Measurements from ENCODE around the gene ALX3.

Gene ALX3

DNA sequence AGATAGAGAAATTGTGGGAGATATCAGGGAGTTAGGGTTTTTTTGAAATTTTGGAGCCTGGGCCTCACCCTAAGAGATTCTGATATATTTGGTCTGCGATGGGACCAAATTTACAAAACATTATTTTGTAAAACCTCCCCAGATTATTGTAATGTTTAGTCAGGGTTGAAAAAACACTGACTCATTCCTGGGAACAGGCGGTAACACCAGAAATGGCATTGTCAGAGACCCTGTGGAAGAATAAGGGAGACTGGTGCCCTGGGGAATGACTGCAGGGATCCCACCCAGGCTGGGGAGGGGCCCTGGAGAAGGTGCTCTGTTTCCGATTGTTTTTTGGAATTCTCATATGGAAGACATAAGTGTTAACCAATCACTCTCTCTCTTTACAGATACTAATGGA lies 49.2 kb downstream of the ALX3 start:
- Histone ChIP-seq H3K9me3 (ENCODE audit: insufficient read depth, low read length) (no peaks in the 10 kb centered on the region), H3K27me3 (ENCODE audit: low read length) (no peaks in the 10 kb centered on the region), H3K9ac (ENCODE audit: low read length) (no peak overlapping the region), H3K4me3 (ENCODE audit: insufficient read depth, low read length, poor library complexity, severe bottlenecking) (no peak overlapping the region), H4K20me1 (ENCODE audit: low read depth, low read length) (no peaks in the 10 kb centered on the region), H3K9me2 (replicated peaks; ENCODE audit: insufficient read depth, low read length) (no peaks in the 10 kb centered on the region), H3K4me2 (ENCODE audit: low read depth, low read length, poor library complexity, severe bottlenecking) (no peak overlapping the region), H3K36me3 (ENCODE audit: low read length) (peaks cover 27% of the 10 kb centered on the region), H3K27ac (ENCODE audit: low read depth, low read length) (no peak overlapping the region), H2AFZ (ENCODE audit: low read depth, low read length, severe bottlenecking) (no peak overlapping the region), H3K79me2 (ENCODE audit: insufficient read depth, low read length) (no peaks in the 10 kb centered on the region), H3F3A (ENCODE audit: insufficient read depth) (no peaks in the 10 kb centered on the region)
- TF ChIP-seq, protein P1, sequence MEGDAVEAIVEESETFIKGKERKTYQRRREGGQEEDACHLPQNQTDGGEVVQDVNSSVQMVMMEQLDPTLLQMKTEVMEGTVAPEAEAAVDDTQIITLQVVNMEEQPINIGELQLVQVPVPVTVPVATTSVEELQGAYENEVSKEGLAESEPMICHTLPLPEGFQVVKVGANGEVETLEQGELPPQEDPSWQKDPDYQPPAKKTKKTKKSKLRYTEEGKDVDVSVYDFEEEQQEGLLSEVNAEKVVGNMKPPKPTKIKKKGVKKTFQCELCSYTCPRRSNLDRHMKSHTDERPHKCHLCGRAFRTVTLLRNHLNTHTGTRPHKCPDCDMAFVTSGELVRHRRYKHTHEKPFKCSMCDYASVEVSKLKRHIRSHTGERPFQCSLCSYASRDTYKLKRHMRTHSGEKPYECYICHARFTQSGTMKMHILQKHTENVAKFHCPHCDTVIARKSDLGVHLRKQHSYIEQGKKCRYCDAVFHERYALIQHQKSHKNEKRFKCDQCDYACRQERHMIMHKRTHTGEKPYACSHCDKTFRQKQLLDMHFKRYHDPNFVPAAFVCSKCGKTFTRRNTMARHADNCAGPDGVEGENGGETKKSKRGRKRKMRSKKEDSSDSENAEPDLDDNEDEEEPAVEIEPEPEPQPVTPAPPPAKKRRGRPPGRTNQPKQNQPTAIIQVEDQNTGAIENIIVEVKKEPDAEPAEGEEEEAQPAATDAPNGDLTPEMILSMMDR (IDR thresholded peaks at IDR 0.05; ENCODE audit: insufficient read depth, low read length, poor library complexity, severe bottlenecking) = no peak
- no peak for TF ChIP-seq EZH2phosphoT487 (conservative IDR thresholded peaks at IDR 0.05; ENCODE audit: low read length)

DNA sequence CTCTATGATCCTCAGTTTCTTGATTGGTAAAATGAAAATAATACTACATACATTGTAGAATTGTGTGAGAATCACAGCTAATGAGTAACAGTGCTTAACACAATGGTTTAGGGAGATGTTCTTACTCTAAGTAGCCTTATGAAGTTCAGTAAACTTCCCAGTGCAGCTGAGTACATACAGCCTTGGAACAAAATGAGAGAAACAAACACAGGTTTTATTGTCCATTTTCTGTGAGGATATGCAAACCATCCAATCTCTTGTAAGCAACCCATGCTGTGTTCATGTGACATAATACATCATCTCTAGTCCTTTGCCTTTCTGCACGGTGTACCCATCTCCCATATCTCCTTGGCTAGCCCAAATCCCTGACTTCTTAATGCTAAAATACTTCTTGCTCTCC lies 50.7 kb downstream of the ALX3 start:
- Histone ChIP-seq H3K9ac (ENCODE audit: low read length) (no peak overlapping the region), H3K4me3 (ENCODE audit: insufficient read depth, low read length, poor library complexity, severe bottlenecking) (no peak overlapping the region), H3K9me3 (ENCODE audit: insufficient read depth, low read length) (no peaks in the 10 kb centered on the region), H3K79me2 (ENCODE audit: insufficient read depth, low read length) (no peaks in the 10 kb centered on the region), H3K4me2 (ENCODE audit: low read depth, low read length, poor library complexity, severe bottlenecking) (no peak overlapping the region), H3K27ac (ENCODE audit: low read depth, low read length) (no peak overlapping the region), H2AFZ (ENCODE audit: low read depth, low read length, severe bottlenecking) (no peak overlapping the region), H3K9me2 (replicated peaks; ENCODE audit: insufficient read depth, low read length) (no peaks in the 10 kb centered on the region), H3K27me3 (ENCODE audit: low read length) (no peaks in the 10 kb centered on the region), H3K36me3 (ENCODE audit: low read length) (peaks cover 35% of the 10 kb centered on the region), H3F3A (ENCODE audit: insufficient read depth) (no peaks in the 10 kb centered on the region), H4K20me1 (ENCODE audit: low read depth, low read length) (no peaks in the 10 kb centered on the region)
- TF ChIP-seq, protein P1 (IDR thresholded peaks at IDR 0.05; ENCODE audit: insufficient read depth, low read length, poor library complexity, severe bottlenecking) = no peak
- no peak for TF ChIP-seq EZH2phosphoT487 (conservative IDR thresholded peaks at IDR 0.05; ENCODE audit: low read length)

DNA sequence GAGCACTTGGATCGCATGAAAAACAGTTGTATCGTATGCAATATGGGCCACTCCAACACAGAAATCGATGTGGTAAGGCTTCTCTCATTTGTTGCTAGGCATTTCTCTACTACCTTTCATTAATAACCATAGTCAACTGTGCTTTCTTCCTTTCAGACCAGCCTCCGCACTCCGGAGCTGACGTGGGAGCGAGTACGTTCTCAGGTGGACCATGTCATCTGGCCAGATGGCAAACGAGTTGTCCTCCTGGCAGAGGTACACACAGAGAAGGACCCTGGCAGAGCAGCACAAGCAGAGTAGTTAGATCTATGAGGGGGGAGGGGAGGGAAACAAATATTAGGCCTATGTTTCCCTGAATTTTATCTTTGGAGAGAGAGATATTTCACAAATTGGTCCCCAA lies 52.1 kb downstream of the ALX3 start:
- Histone ChIP-seq H3K9me2 (replicated peaks; ENCODE audit: insufficient read depth, low read length) (no peaks in the 10 kb centered on the region), H3K4me2 (ENCODE audit: low read depth, low read length, poor library complexity, severe bottlenecking) (no peak overlapping the region), H3K9me3 (ENCODE audit: insufficient read depth, low read length) (no peaks in the 10 kb centered on the region), H3K4me3 (ENCODE audit: insufficient read depth, low read length, poor library complexity, severe bottlenecking) (no peak overlapping the region), H3F3A (ENCODE audit: insufficient read depth) (no peaks in the 10 kb centered on the region), H2AFZ (ENCODE audit: low read depth, low read length, severe bottlenecking) (no peak overlapping the region), H3K27me3 (ENCODE audit: low read length) (no peaks in the 10 kb centered on the region), H3K9ac (ENCODE audit: low read length) (no peak overlapping the region), H4K20me1 (ENCODE audit: low read depth, low read length) (no peaks in the 10 kb centered on the region), H3K27ac (ENCODE audit: low read depth, low read length) (no peak overlapping the region), H3K36me3 (ENCODE audit: low read length) (peaks cover 40% of the 10 kb centered on the region), H3K79me2 (ENCODE audit: insufficient read depth, low read length) (no peaks in the 10 kb centered on the region)
- TF ChIP-seq EZH2phosphoT487 (conservative IDR thresholded peaks at IDR 0.05; ENCODE audit: low read length) = no peak
- TF ChIP-seq, protein P1 (IDR thresholded peaks at IDR 0.05; ENCODE audit: insufficient read depth, low read length, poor library complexity, severe bottlenecking) = no peak

Measured in SU-DHL-6 (cell line).